ENCODE data around the gene ANKS1A.

The ANKS1A gene

GRCh38 chr6:35036059-35036827 is 147.2 kb downstream of the ANKS1A start:
- no peak for DNase-seq (ENCODE audit: low read depth in 1 of 2, low spot score in 1 of 2)

GRCh38 chr6:35036828-35037663 is 148.0 kb downstream of the ANKS1A start:
- no peak for DNase-seq (ENCODE audit: low read depth in 1 of 2, low spot score in 1 of 2)

- DNase-seq (ENCODE audit: low read depth in 1 of 2, low spot score in 1 of 2): no peak
These were observed 148.6 kb downstream of the ANKS1A start for GRCh38 chr6:35037664-35038038.

- no peak for DNase-seq (ENCODE audit: low read depth in 1 of 2, low spot score in 1 of 2)
These were observed 149.0 kb downstream of the ANKS1A start for GRCh38 chr6:35038076-35038475.

- no peak for DNase-seq (ENCODE audit: low read depth in 1 of 2, low spot score in 1 of 2)
These were observed 151.3 kb downstream of the ANKS1A start for GRCh38 chr6:35040398-35040797.

GRCh38 chr6:35041086-35041861 is 152.2 kb downstream of the ANKS1A start:
- DNase-seq (ENCODE audit: low read depth in 1 of 2, low spot score in 1 of 2): no peak

- no peak for DNase-seq (ENCODE audit: low read depth in 1 of 2, low spot score in 1 of 2)
These were observed 153.2 kb downstream of the ANKS1A start for GRCh38 chr6:35042031-35042815.

GRCh38 chr6:35043381-35044130 is 154.5 kb downstream of the ANKS1A start:
- DNase-seq (ENCODE audit: low read depth in 1 of 2, low spot score in 1 of 2): no peak

GRCh38 chr6:35044145-35044745 is 155.2 kb downstream of the ANKS1A start:
- DNase-seq (ENCODE audit: low read depth in 1 of 2, low spot score in 1 of 2): no peak

- no peak for DNase-seq (ENCODE audit: low read depth in 1 of 2, low spot score in 1 of 2)
These were observed 155.8 kb downstream of the ANKS1A start for GRCh38 chr6:35044761-35045421.

GRCh38 chr6:35046103-35046502 is 157.0 kb downstream of the ANKS1A start:
- no peak for DNase-seq (ENCODE audit: low read depth in 1 of 2, low spot score in 1 of 2)

GRCh38 chr6:35046862-35047261 is 157.8 kb downstream of the ANKS1A start:
- DNase-seq (ENCODE audit: low read depth in 1 of 2, low spot score in 1 of 2): no peak

- DNase-seq (ENCODE audit: low read depth in 1 of 2, low spot score in 1 of 2): no peak
These were observed 158.4 kb downstream of the ANKS1A start for GRCh38 chr6:35047265-35048011.

GRCh38 chr6:35048031-35048613 is 159.1 kb downstream of the ANKS1A start:
- DNase-seq (ENCODE audit: low read depth in 1 of 2, low spot score in 1 of 2): no peak

GRCh38 chr6:35048631-35049083 is 159.6 kb downstream of the ANKS1A start:
- DNase-seq (ENCODE audit: low read depth in 1 of 2, low spot score in 1 of 2): no peak

GRCh38 chr6:35049156-35049735 is 160.2 kb downstream of the ANKS1A start:
- DNase-seq (ENCODE audit: low read depth in 1 of 2, low spot score in 1 of 2): no peak

- no peak for DNase-seq (ENCODE audit: low read depth in 1 of 2, low spot score in 1 of 2)
These were observed 161.1 kb downstream of the ANKS1A start for GRCh38 chr6:35049900-35050756.
